Gastroesophageal sphincter (tissue), 4 donors: ENCODE data around the gene EIF5B. TPM values are rescaled to one million over a fixed set of nuclear protein-coding genes. Genes with fewer than 3 reads are reported as not detected.

Source experiments
- ATAC-seq: fragments of 150-250 bp; one replicate; pipeline ENCODE4 v1.9.1; 2016; ENCODE audit warnings: mild to moderate bottlenecking, moderate library complexity
- H3K27ac ChIP-seq, 4 donors: fragments of 200-600 bp; sonication (generic) in 3 of 4; 1 replicate in 3 of 4; 2 replicates in 1 of 4; pipeline ENCODE4 v1.5.1; 2016 to 2019
- H3K27me3 ChIP-seq: fragments of 200-600 bp; sonication (generic); one replicate; pipeline ENCODE4 v1.5.1; 2019
- H3K36me3 ChIP-seq, 2 donors: fragments of 200-600 bp; sonication (generic); one replicate each; pipeline ENCODE4 v1.5.1; 2019; ENCODE audit warnings: control low read depth in 1 of 2
- H3K4me1 ChIP-seq, 3 donors: fragments of 200-600 bp; sonication (generic); 1 replicate in 2 of 3; 2 replicates in 1 of 3; pipeline ENCODE4 v1.5.1; 2016 to 2019; ENCODE audit warnings: control low read depth in 2 of 3
- H3K4me3 ChIP-seq, 2 donors: fragments of 200-600 bp; sonication (generic); one replicate each; pipeline ENCODE4 v1.5.1; 2019; ENCODE audit warnings: mild to moderate bottlenecking in 1 of 2, moderate library complexity in 1 of 2
- H3K9me3 ChIP-seq, 3 donors: fragments of 200-600 bp; sonication (generic); one replicate each; pipeline ENCODE4 v1.5.1; 2017 to 2019; ENCODE audit warnings: control low read depth in 2 of 3
- EP300 ChIP-seq: sonication (generic); formaldehyde crosslinking; IDR thresholded peaks from one replicate; pipeline ENCODE4 v1.6.1; 2017; ENCODE audit warnings: antibody characterized with exemption, mild to moderate bottlenecking
- POLR2A ChIP-seq, 2 donors: fragments of 450-650 bp; IDR thresholded peaks; one replicate each; pipeline ENCODE4 v1.6.1; 2017; ENCODE audit warnings: antibody characterized with exemption in 2 of 2, mild to moderate bottlenecking in 2 of 2, moderate library complexity in 1 of 2
- POLR2AphosphoS5 ChIP-seq: sonication (generic); formaldehyde crosslinking; IDR thresholded peaks from one replicate; pipeline ENCODE4 v1.6.1; 2017; ENCODE audit warnings: antibody characterized with exemption
- WGBS, 2 donors: methylation state at CpG; one replicate each; pipeline ENCODE4 v1.1.5; 2018; ENCODE audit warnings: low coverage in 1 of 2; 5-methylcytosine and 5-hydroxymethylcytosine counted together
- total RNA-seq, 4 donors: library from RNA; depleted of rRNA; stranded (reverse); fragments of >200 nt; gene quantifications; one replicate each; pipeline ENCODE4 v1.1.0, GENCODE V29; 2016
- TF ChIP-seq, protein P1 (sequence below), 4 experiments: fragments of 200-600 bp in 2 of 4; fragments of 450-650 bp in 2 of 4; sonication (generic) in 1 of 4; IDR thresholded peaks; one replicate each; pipeline ENCODE4 v1.5.1; 2017 to 2019; ENCODE audit warnings: antibody characterized with exemption in 4 of 4, mild to moderate bottlenecking in 2 of 4, moderate library complexity in 2 of 4

Gene EIF5B
- total RNA-seq, 4 donors from 2014 or later: 36.8 to 55.4 (median 45.6) TPM

DNA sequence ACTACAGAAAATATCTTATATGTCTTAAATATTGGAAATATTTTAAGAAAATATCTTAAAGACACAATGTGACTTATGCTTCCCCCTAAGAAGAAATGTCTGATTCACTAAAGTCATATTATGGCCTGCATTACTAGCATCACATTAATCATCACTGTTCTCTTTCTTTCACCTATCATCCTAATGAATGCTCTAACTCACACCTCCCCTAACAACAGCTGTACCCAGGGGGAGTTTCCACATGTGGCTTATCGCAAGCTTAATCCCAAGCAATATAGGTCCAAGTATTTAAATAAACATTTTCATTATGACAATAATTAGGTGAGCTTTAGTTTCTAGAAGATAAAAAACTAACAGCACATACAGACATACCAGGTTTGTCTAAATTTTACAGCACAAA is 113.0 kb downstream of the EIF5B start:
- Histone ChIP-seq H3K4me1 (peaks cover 0 to 40% (median 5%) of the 10 kb centered on the region in 3 donors), H3K27ac (no peak overlapping the region), H3K4me3 (no peak overlapping the region), H3K27me3 (no peaks in the 10 kb centered on the region), H3K9me3 (no peaks in the 10 kb centered on the region), H3K36me3 (peaks cover 0 to 46% of the 10 kb centered on the region in 2 donors)
- ATAC-seq: no peak
- 25 to 50% methylated on average over 1 of the region's 1 CpG for WGBS, 2 donors
- TF ChIP-seq EP300 (no peak), POLR2A (IDR thresholded peaks at IDR 0.05) (no peak), POLR2AphosphoS5 (no peak)
- TF ChIP-seq, protein P1, sequence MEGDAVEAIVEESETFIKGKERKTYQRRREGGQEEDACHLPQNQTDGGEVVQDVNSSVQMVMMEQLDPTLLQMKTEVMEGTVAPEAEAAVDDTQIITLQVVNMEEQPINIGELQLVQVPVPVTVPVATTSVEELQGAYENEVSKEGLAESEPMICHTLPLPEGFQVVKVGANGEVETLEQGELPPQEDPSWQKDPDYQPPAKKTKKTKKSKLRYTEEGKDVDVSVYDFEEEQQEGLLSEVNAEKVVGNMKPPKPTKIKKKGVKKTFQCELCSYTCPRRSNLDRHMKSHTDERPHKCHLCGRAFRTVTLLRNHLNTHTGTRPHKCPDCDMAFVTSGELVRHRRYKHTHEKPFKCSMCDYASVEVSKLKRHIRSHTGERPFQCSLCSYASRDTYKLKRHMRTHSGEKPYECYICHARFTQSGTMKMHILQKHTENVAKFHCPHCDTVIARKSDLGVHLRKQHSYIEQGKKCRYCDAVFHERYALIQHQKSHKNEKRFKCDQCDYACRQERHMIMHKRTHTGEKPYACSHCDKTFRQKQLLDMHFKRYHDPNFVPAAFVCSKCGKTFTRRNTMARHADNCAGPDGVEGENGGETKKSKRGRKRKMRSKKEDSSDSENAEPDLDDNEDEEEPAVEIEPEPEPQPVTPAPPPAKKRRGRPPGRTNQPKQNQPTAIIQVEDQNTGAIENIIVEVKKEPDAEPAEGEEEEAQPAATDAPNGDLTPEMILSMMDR (IDR thresholded peaks at IDR 0.05): no peak

Other genes with a start within 250 kb of the EIF5B start
- 1 to 10 TPM in 1 of 4 donors, under 1 TPM in 1, not detected in 2; 0.40 to 3.3 TPM for gene C2orf15, start 195.7 kb upstream of the EIF5B start, total RNA-seq
- gene TSGA10, start 182.4 kb upstream of the EIF5B start, total RNA-seq: 1 to 10 TPM; 1.2 to 2.2 (median 1.5) TPM
- gene LIPT1, start 182.4 kb upstream of the EIF5B start, total RNA-seq: 10 to 100 TPM in 1 of 4 donors, 1 to 10 TPM in 3; 3.1 to 11.9 (median 5.6) TPM
- 10 to 100 TPM; 16.3 to 24.5 (median 21.1) TPM for gene MITD1, start 156.3 kb upstream of the EIF5B start, total RNA-seq
- 10 to 100 TPM; 20.2 to 29.8 (median 27.1) TPM for gene MRPL30, start 156.2 kb upstream of the EIF5B start, total RNA-seq
- gene LYG2, start 81.7 kb upstream of the EIF5B start, total RNA-seq: not detected
- gene LYG1, start 36.2 kb upstream of the EIF5B start, total RNA-seq: 1 to 10 TPM in 1 of 4 donors, under 1 TPM in 1, not detected in 2; 0.58 to 1.2 TPM
- 10 to 100 TPM; 19.0 to 32.8 (median 29.6) TPM for gene TXNDC9, start 1.1 kb upstream of the EIF5B start, total RNA-seq
- gene REV1, start 152.6 kb downstream of the EIF5B start, total RNA-seq: 10 to 100 TPM; 25.9 to 61.5 (median 47.3) TPM